IPS-20b (cell line): Measurements from ENCODE around the gene CATSPERD.
"Not testable (repeated sequence)": the region's sequence is repeated elsewhere in the genome, so short reads cannot be mapped to it uniquely, and the experiment has no call there.

Source experiments
- H3K27ac ChIP-seq: one replicate; pipeline ENCODE4 v1.5.1; 2013; ENCODE audit warnings: low read length
- H3K27me3 ChIP-seq: 2 replicates; pipeline ENCODE4 v1.6.1; 2013; ENCODE audit warnings: mild to moderate bottlenecking, low read length, inconsistent platforms; ENCODE audit not compliant: insufficient read depth
- H3K36me3 ChIP-seq: 2 replicates; pipeline ENCODE4 v1.6.1; 2013; ENCODE audit warnings: low read depth, mild to moderate bottlenecking, inconsistent platforms, low read length, moderate library complexity; ENCODE audit not compliant: insufficient read depth
- H3K4me1 ChIP-seq: 2 replicates; pipeline ENCODE4 v1.6.1; 2013; ENCODE audit warnings: mild to moderate bottlenecking, control low read depth, inconsistent platforms, low read length, moderate library complexity; ENCODE audit not compliant: insufficient read depth
- H3K4me3 ChIP-seq: 2 replicates; pipeline ENCODE4 v1.5.1; 2013; ENCODE audit warnings: mild to moderate bottlenecking, low read length, inconsistent platforms
- H3K9ac ChIP-seq: 2 replicates; pipeline ENCODE4 v1.6.1; 2013; ENCODE audit warnings: low read depth, mild to moderate bottlenecking, inconsistent platforms, low read length, moderate library complexity
- H3K9me3 ChIP-seq: 2 replicates; pipeline ENCODE4 v1.6.1; 2013; ENCODE audit warnings: mild to moderate bottlenecking, low read depth, low read length, inconsistent platforms; ENCODE audit not compliant: insufficient read depth

Gene CATSPERD

DNA sequence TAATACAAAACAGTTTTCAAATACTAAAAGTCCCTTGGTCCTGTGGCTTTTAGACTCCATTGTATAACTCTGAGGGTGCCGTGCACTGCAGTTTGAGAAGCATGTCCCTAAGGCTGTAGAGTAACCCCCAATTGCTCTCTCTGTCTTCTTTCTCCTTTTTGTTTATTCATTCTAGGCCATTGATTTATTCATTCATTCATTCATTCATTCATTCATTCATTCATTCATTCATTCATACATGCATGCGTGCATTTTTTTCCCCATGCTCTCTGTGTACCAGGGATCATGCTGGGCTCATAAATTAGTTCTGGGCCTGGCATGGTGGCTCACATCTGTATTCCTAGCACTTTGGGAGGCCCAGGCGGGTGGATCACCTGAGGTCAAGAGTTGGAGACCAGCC lies 44.8 kb downstream of the CATSPERD start:
- Histone ChIP-seq H3K4me3 (no peak overlapping the region), H3K36me3 (no peaks in the 10 kb centered on the region), H3K27ac (no peak overlapping the region), H3K27me3 (no peaks in the 10 kb centered on the region), H3K4me1 (no peaks in the 10 kb centered on the region), H3K9ac (no peak overlapping the region), H3K9me3 (no peaks in the 10 kb centered on the region)

DNA sequence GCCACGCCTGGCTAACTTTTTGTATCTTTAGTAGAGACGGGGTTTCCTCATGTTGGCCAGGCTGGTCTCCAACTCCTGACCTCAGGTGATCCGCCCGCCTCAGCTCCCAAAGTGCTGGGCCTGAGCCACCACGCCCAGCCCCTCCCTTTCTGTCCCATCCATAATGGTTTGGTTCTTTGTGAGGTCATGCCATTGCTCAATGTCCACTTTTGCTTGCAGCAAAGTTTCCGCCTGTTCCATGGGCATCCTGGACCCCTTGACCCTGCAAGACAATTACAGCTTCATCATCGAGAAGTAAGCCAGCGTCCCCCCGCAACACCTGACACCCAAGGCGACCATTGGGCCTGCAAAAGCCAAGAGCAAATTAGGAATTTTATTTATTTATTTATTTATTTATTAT lies 47.5 kb downstream of the CATSPERD start:
- no peak overlapping the region for H3K27ac ChIP-seq
- no peaks in the 10 kb centered on the region for H3K36me3 ChIP-seq
- H3K9me3 ChIP-seq: no peaks in the 10 kb centered on the region
- H3K9ac ChIP-seq: no peak overlapping the region
- no peak overlapping the region for H3K4me3 ChIP-seq
- no peaks in the 10 kb centered on the region for H3K4me1 ChIP-seq
- H3K27me3 ChIP-seq: no peaks in the 10 kb centered on the region

DNA sequence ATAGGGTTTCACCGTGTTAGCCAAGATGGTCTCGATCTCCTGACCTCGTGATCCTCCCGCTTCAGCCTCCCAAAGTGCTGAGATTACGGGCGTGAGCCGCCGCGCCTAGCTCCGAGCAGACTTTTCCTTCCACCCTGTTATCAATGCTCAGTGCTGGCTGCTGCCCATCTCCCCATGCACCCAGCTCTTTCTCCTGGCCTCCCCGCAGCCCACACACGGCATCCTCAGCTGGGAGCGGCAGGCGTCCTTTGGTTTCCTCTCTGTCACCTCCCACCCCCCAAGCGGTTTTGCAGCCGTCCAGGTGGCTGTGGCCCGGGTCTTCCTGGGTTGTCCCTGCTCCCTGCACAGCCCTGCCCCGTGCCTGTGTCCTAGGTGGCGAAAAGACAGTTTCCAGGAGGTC lies 52.0 kb downstream of the CATSPERD start:
- no peak overlapping the region for H3K4me3 ChIP-seq
- H3K27me3 ChIP-seq: no peaks in the 10 kb centered on the region
- no peaks in the 10 kb centered on the region for H3K4me1 ChIP-seq
- H3K36me3 ChIP-seq: no peaks in the 10 kb centered on the region
- H3K27ac ChIP-seq: no peak overlapping the region
- no peaks in the 10 kb centered on the region for H3K9me3 ChIP-seq
- H3K9ac ChIP-seq: no peak overlapping the region

DNA sequence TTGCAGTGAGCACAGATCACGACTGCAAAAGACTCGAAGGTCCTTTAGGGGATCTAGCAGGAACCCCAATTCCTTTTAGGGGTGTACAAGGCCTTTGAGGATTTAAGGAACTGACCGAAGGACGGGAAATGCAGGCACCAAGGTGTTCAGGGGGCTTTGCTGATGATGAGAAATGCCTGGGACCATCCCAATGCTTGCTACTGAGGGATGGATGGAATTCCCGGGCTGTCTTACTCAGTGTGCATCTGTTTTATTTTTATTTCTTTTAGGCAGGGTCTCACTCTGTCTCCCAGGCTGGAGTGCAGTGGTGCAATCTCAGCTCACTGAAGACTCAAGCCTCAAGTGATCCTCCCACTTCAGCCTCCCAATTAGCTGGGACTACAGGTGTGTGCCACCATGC lies 52.8 kb downstream of the CATSPERD start:
- Histone ChIP-seq H3K4me3 (no peak overlapping the region), H3K27ac (no peak overlapping the region), H3K27me3 (no peaks in the 10 kb centered on the region), H3K9me3 (no peaks in the 10 kb centered on the region), H3K9ac (no peak overlapping the region; the same call in 1 of the 2 replicates), H3K36me3 (no peaks in the 10 kb centered on the region), H3K4me1 (no peaks in the 10 kb centered on the region)

DNA sequence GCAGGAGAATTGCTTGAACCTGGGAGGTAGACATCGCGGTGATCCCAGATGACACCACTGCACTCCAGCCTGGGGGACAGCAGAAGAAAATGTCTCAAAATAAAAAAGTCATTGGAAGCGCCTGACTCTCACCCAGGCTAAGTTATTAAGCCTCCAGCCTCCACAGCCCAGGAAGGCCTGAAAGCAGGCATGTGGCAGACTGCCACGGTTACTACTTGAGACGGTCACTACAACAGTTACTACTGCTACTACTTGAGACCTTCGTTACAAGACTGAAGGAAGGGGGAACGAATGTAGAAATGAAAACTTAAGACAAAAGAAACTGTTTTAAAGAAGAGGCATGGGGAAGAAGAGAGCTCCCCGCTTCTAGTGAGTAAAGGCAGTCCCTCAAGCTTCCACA lies 54.5 kb downstream of the CATSPERD start:
- H3K27ac ChIP-seq: no peak overlapping the region
- H3K36me3 ChIP-seq: no peaks in the 10 kb centered on the region
- no peaks in the 10 kb centered on the region for H3K4me1 ChIP-seq
- H3K4me3 ChIP-seq: no peak overlapping the region
- no peaks in the 10 kb centered on the region for H3K27me3 ChIP-seq
- no peak overlapping the region for H3K9ac ChIP-seq
- no peaks in the 10 kb centered on the region for H3K9me3 ChIP-seq

DNA sequence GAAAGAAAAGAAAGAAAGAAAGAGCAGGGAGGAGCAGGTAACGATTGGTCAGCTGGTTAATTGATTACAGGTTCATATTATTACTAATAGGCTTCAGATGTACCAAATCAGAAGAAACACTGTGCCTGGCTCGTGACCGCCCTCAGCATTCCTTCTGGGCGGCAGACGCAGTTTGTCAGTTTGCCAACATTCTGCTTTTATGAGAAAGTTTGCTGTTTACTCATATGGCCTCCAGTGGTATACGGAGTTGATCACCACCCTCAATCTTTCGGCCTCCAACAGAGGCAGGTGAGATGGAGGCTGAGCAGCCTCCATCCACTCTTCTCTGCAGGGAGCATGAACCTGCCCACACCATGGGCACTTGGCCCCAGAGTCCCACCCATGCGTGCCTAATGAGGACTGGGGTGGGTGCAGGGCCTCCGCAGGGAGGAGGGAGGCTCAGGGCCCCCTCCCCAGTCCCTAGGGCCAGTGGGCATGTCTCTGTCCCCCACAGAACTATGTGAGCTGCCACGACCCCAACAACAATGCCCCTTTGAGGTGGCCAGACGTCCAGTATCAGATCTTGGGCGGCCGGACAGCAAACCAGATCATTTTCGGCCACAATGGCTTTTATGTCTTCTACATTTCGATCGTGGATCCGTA lies 55.4 kb downstream of the CATSPERD start:
- Histone ChIP-seq H3K9me3 (no peaks in the 10 kb centered on the region), H3K4me3 (no peak overlapping the region), H3K4me1 (no peaks in the 10 kb centered on the region), H3K36me3 (no peaks in the 10 kb centered on the region), H3K27ac (no peak overlapping the region), H3K27me3 (no peaks in the 10 kb centered on the region), H3K9ac (no peak overlapping the region)

DNA sequence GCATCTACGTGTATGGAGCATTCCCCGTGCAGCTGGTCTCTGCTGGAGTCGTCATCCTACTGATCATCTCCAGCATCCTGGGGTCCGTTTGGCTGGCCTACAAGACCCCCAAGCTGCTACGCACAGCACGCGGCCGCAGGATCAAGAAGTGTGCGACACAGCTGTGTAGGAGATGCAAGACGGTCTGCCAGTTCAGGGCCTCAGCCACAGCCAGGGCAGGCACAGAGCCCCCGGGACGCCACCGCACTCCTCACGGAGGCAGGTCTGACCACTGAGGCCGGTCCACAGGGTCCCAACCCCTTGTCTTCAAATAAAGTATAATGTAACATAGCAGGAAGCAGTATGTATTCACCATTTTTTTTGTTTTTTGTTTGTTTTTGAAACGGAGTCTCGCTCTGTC lies 58.0 kb downstream of the CATSPERD start:
- Histone ChIP-seq H3K9me3 (no peaks in the 10 kb centered on the region), H3K27ac (no peak overlapping the region), H3K27me3 (no peaks in the 10 kb centered on the region)

DNA sequence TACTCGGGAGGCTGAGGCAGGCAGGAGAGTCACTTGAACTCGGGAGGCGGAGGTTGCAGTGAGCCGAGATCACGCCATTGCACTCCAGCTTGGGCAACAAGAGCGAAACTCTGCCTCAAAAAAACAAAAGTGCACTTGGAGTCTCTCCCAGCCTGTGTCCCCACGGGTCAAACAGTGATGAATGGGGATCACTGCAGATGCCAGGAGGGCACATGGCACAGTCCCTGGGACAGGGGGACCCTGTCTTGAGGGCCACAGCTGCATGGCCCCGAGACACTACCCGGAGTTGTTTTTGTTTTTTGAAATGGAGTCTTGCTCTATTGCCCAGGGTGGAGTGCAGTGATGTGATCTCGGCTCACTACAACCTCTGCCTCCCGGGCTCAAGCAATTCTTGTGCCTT lies 60.5 kb downstream of the CATSPERD start:
- H3K36me3 ChIP-seq, H3K27ac ChIP-seq, H3K4me1 ChIP-seq, H3K4me3 ChIP-seq, H3K27me3 ChIP-seq, H3K9ac ChIP-seq, H3K9me3 ChIP-seq: not testable (repeated sequence)

More for the DNA sequence above, 58.0 kb downstream of the CATSPERD start:
- no peak overlapping the region for H3K4me3 ChIP-seq
- H3K4me1 ChIP-seq: no peaks in the 10 kb centered on the region
- H3K9ac ChIP-seq: no peak overlapping the region; the same call in 1 of the 2 replicates
- no peaks in the 10 kb centered on the region for H3K36me3 ChIP-seq

DNA sequence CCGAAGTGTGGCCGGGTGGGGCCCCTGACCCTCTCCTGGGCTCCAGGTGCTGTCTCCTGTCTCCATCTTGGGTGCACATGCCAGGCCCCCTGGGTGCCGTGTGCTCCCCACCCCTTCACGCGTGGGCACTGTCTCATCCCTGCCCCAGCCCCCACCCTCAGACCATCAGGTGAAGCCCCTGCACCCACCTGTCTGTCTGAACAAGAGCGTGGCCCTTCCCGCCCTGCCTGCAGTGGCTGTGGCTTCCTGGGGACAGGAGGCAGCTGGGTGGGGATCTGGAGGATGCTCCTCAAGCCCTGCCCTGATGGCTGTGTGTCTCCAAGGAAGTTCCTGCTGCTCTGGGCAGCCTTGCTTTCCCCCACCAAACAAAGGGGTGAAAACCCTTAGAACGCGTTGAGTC lies 61.9 kb downstream of the CATSPERD start:
- H3K27ac ChIP-seq: no peak overlapping the region
- H3K9ac ChIP-seq: no peak overlapping the region
- H3K27me3 ChIP-seq: no peaks in the 10 kb centered on the region
- no peak overlapping the region for H3K4me3 ChIP-seq
- peaks cover 17% of the 10 kb centered on the region for H3K36me3 ChIP-seq
- no peaks in the 10 kb centered on the region for H3K4me1 ChIP-seq
- no peaks in the 10 kb centered on the region; the same call in 1 of the 2 replicates for H3K9me3 ChIP-seq

DNA sequence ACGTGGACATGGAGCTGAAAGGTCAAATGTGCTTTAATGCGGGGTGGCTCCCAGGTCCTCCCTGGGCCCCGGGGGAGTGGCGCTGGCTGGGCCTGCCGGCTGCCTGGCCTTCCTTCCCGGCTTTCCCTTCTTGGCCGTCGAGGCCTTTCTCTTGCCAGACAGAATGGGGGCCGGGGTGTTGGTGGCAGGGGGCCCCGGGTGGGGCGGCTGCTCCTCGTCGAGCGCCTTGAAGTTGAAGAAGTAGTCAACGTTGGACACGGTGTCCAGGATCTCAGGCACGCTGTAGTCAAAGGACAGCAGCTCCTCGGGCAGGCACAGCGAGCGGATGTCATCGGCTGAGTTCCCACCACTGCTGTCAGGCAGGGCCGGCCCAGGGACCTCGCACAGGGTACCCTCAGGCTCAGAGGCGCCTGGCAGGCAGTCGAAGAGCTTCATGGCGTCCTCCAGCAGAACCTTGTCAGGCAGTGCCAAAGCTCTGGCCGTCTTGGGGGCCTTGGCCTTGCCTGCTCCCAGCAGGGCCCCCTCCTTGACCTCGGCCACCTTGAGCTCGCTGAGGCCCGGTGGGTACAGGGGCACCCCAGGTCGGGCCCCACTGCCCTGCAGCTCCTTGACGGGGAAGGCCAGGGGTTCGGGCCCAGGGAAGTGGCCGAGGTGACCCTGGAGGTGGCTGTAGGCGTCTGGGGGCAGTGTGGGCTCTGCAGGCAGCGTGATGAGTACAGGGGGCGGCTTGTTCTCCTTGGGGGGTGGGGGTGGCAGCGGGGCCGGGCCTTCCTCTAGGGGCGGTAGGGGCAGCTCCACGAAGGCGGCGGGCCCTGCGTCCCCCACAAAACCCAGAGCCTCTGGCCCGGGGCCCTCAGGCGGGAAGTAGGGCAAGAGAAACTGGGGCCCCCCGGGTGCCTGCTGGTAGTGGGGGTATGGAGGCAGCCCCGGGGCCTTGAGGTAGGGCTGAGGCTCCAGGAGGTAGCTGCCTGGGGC lies 62.8 kb downstream of the CATSPERD start:
- Histone ChIP-seq H3K36me3 (peaks cover 26% of the 10 kb centered on the region), H3K27ac (no peak overlapping the region), H3K27me3 (no peaks in the 10 kb centered on the region), H3K9me3 (no peaks in the 10 kb centered on the region; the same call in 1 of the 2 replicates), H3K9ac (no peak overlapping the region), H3K4me1 (no peaks in the 10 kb centered on the region), H3K4me3 (no peak overlapping the region)

DNA sequence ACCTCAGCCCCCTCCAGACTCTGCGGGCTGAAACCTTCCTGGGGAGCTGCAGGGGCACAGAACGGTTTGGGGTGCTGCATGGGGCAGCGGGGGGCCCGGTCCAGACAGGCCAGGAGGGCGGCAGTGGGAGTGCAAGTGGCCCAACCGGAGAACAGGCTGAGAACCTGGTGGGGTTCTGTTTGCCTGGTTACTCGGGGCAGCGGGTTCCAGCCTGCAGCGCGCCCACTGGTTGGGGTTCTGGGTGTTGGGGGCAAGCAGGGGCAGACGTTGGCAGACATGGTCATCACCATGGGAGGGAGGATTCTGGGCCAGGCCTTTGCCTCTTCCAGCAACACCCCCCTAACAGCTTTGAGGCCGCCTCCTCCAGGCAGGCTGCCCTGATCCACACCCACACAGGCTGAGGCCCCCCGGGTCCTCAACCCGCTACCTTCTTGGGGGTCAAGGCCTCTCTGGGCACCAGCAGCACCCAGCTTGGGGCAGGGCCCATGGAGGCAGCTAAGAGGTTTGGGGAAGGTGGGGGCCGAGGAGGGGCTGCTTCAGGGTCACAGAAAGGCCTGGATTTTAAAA lies 64.2 kb downstream of the CATSPERD start, which contains the start of gene PRR22:
Gene PRR22 (minus strand): TSS at position 166 of the 567 bp plus-strand sequence. CDS start 86 bp downstream, at position 80.
- no peak within 1 kb of the TSS for H3K27ac ChIP-seq
- no peaks in the 10 kb centered on the region for H3K4me1 ChIP-seq
- H3K36me3 ChIP-seq: peaks cover 38% of the 10 kb centered on the region
- no peak within 1 kb of the TSS for H3K4me3 ChIP-seq
- H3K9ac ChIP-seq: no peak within 1 kb of the TSS
- no peaks in the 10 kb centered on the region; the same call in 1 of the 2 replicates for H3K9me3 ChIP-seq
- no peaks in the 10 kb centered on the region for H3K27me3 ChIP-seq
